ENCODE results near the gene TRPC1.

DNA sequence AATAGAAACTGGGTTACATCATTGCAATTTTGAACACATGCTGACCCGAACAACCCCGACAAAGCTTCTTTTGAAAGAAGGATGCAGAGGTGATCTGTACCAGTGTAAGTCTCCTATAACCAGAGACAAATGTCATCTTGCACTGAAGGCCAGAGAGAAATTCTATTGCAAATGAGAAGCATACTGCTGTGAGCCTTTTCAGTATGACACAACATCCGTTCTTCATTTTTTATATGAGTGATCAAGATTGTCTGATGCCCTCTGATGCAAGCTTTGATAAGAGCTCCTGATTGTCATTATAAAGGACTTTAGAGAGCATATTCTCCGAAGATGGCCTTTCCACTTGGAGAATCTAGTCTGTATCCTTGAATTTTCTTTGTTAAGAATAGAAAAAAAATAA is 128.2 kb downstream of the TRPC1 start:
- TF ChIP-seq TAF1 (IDR thresholded peaks at IDR 0.05; ENCODE audit: low read depth) (no peak), TEAD4 (IDR thresholded peaks at IDR 0.05) (no peak), RAD21 (IDR thresholded peaks at IDR 0.05; ENCODE audit: low read depth) (no peak), YY1 (IDR thresholded peaks at IDR 0.05; ENCODE audit: low read depth) (no peak), TCF12 (IDR thresholded peaks at IDR 0.05; ENCODE audit: low read depth) (no peak), EP300 (IDR thresholded peaks at IDR 0.05; ENCODE audit: borderline replicate concordance) (no peak)
- TF ChIP-seq, protein P1, sequence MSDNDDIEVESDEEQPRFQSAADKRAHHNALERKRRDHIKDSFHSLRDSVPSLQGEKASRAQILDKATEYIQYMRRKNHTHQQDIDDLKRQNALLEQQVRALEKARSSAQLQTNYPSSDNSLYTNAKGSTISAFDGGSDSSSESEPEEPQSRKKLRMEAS (IDR thresholded peaks at IDR 0.05) = no peak
- TF ChIP-seq, protein P2, sequence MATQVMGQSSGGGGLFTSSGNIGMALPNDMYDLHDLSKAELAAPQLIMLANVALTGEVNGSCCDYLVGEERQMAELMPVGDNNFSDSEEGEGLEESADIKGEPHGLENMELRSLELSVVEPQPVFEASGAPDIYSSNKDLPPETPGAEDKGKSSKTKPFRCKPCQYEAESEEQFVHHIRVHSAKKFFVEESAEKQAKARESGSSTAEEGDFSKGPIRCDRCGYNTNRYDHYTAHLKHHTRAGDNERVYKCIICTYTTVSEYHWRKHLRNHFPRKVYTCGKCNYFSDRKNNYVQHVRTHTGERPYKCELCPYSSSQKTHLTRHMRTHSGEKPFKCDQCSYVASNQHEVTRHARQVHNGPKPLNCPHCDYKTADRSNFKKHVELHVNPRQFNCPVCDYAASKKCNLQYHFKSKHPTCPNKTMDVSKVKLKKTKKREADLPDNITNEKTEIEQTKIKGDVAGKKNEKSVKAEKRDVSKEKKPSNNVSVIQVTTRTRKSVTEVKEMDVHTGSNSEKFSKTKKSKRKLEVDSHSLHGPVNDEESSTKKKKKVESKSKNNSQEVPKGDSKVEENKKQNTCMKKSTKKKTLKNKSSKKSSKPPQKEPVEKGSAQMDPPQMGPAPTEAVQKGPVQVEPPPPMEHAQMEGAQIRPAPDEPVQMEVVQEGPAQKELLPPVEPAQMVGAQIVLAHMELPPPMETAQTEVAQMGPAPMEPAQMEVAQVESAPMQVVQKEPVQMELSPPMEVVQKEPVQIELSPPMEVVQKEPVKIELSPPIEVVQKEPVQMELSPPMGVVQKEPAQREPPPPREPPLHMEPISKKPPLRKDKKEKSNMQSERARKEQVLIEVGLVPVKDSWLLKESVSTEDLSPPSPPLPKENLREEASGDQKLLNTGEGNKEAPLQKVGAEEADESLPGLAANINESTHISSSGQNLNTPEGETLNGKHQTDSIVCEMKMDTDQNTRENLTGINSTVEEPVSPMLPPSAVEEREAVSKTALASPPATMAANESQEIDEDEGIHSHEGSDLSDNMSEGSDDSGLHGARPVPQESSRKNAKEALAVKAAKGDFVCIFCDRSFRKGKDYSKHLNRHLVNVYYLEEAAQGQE (IDR thresholded peaks at IDR 0.05; ENCODE audit: low read depth) = no peak

All from Ishikawa (cell line).